ENCODE measurements around the gene MSI2.

The MSI2 gene

DNA sequence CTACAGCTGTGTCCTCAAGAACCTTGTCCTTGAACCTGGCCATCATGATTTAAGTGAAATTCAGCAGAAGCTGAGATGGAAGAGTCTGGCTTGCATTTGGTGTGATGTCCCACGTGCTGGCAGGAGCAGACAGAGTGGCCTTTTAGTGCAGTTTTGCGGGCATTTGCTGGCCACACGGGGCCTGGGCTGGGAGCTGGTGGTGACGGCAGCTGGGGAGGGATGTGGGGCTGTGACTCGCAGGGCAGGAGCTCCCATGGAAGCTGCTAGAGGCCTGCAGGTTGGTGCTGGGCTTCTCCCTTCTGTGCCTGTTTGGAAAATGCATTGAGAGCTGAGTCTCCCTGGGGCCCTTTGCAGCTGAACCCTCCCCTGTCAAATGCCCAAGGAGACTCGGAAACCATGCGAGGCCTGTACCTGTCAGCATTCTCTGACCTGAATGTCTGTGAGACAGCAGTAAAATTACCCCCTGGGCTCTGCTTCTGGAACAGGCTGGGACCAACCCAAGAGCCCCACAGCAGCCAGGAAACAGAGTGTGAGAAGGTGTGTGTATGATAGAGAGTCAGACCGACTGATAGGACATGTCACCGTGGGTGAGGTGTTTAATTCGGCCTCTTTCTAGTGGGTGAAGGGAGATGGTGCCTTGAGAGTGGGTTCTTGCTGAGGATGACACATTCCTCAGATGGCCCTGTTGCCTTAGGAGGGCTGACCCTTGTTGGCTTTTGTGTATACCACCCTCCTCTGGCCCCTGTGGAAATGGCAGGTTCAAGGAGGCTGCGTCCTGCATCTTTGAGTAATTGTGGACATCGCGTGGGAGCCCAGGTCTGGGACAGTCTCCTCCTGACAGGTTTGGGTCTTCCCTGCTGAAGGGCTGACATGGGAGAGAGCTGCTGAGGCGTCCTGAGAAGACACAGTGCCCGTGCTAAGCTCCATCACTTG is 145.5 kb downstream of the MSI2 start:
- DNase-seq: no peak

DNA sequence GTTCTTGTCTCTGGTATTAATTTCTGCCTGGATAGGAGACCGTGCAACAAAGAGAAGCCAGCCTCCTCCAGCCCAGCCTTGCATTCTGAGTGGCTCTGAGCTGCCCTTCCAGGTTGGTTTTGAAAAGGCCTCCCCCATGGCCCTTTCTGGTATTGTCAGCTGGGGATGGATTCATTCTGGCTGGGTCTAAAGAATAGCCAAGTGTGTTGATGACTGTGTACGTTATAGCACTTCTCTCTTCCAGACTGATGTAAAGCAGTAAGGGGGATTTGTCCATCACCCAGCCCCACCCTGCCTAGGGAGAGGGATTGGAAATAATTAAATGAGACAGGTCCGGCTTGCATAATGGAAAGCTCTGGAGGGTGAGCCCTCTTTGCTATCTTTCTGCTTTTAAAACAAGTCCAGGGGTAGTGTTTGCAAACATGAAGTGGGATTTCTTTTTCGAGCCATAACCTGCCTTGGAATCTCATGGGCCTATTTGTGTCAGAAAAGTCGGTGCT is 146.4 kb downstream of the MSI2 start:
- DNase-seq: no peak

DNA sequence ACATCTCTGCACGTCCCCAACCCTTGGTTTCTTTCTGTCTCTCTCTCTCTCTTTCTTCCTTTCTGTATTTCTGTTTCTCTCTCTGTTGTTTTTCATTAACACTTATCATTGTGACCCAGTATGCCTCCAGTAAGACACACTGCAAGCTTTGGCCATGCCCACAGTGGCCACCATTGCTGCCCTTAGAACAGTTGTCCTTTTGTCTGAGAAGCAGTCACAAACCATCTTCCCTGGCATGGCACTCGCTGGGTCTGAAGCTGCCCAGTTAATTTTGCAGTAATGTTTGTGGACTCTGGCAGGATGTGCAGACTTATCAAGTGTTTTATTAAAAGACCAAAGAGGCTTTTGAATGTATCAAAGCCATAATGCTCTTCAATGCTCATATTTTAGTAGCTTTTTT is 146.9 kb downstream of the MSI2 start:
- no peak for DNase-seq

DNA sequence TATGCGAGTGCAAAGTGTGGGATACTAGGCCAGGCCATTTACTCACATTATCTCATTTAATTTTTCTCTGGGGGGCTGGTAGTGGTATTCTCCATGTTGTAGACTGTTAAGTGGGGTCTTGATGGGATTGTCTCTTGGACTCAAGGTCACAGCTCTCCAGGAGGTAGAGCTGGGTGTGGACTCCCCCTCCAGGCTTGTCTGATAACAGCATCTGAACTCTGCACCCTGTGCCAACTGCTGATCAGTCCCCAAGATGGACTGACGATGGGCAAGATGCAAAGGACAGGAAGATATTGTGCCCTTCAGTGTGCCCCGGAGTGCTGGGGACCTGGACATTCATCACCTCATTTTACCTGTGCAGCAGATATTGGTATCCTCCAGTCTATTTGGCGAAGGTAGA is 147.8 kb downstream of the MSI2 start:
- no peak for DNase-seq

DNA sequence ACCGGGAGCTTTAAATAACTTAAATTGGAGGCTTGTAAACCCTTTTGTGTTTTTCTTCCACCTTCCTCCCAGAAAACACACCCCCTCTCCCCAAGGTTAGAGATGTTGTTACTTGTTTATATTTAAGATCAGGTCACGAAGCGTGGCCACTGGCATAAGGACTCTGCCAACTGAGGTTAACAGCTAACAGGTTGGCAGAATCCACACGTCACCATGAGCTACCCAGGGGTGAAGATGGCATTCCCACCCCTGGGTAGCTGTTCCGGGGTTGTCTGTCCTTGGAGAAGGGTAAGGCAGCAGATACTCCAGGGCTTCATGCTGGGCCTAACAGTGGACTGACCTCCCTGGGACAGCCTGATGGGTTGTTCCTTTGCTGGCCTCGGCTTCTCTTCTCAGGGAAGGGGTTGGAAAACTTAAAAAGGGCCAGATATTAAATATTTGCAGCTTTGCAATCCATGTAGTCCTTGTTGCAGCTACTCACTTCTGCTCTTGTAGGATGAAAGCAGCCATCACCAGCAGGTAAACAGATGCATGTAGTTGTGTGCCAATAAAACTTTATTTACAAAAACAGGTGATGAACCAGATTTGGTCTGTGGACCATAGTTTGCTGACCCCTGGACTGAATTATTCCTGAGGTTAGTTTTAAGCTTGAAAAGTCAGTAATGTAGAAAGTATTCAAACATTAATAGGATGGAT is 148.6 kb downstream of the MSI2 start:
- no peak for DNase-seq

DNA sequence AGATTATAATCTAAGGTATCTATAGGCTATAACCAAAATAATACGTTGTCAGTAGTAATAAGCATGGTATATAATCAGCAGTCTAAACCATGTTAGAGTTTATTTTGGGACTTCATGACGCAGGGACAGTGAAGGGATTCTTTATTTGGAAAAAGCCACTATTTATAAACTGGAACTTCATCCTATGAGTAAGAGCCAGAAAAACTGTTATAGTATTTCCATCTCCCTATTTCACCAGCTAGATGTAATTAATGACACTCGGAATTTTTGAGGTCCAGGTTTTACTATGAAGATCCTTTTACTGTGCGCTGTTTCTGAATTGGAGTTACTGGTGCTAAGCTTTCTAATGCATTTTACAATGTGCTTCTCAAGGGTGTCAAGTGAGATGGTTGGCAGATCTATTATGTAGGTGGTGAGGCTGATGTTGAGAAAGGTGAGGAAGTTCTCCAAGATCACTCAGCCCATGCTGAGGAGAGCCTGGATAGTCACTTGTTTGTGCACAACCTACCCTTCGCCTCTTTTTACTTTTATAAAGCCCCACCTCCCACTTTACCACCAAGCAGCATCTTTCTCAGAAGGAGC is 149.3 kb downstream of the MSI2 start:
- no peak for DNase-seq

DNA sequence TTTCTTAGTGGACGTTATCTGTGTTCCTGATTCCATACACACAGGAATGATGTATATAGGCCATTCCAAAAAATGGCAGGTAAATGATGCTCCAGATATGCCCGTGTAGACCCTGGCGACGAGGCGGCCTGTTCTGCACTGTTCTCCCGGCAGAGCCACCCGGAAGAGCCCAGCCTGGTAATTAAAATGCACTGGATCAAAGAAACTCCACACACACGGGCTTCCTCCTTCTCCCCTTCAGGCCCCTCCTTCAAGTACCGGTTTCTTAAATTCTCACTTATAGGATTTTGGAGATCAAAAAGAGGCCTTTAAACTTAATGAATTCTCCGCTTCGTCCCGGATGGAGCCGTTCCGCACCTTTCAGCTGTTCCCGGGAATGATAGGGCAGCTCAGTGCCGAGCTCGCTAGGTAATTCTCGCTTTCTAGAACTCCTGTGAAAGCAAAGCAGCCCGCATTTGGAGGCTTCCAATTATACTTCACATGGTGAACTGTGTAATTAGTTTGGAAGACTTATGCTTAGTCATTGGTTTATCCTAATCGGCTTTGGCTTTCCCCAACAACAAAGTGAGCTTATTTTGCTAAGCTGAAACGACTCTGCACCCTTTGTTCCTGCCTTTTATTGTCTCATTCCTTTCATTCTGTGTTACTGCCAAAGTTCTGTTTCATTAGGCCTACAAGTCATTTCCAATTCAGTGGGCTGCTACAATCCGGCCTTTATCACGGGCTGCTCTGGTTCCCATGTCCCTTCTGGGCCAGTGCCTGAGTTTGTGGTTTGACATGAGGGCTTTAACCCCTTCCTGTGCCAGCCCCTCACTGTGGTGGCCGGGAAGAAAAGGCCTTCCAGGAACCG is 150.0 kb downstream of the MSI2 start:
- no peak for DNase-seq

DNA sequence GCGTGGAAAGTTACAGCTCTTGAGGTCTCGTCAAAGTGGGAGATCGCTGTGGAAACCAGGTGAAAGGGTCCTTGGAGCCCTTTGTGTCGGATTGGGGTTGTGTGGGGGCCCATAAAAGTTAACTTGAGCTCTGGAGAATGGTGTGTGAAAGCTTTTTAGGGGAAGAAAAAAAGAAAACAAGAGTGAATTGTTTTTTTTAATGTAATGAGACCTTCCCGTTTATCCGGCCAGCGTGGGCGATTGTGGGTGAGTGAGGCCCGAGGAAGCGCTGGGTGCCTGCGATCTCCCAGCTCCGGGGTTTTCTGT is 150.6 kb downstream of the MSI2 start:
- no peak for DNase-seq

DNA sequence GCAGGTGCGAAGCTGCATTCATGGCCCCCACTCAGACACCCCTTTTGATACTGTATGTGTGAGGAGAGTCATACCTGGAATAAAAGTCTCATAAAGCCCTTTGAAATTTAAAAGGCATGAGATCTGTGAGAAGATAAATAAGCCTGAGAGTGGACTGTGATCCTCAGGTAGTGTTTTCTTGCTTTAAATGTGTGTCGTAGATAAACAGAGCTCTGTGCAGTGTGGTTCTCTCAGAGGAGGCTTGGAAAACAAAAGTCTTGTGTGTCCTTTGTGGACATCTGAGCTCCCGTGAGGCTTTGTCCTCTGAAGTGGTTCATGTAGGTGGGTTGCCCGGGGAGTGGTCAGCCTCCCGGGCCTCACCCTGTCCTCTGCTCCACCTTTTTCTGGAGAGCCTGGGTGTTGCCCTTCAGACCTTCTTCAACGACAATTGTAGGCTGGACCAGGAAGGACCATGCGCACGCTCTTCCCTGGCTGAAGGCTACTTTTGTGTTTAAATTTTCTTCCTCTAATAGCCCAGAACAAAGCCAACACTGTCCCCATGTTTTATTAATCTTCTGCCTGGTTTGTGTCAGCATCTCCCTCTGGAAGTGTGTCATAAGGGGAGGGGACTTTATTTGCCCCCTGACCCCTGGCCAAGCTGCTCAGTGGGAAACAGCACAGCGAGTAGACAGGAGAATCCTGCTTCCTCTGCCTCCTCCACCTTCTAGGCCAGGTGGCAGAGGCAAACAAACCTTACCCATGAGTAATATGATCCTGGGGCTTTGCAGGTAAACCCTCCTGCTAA is 151.2 kb downstream of the MSI2 start:
- DNase-seq: no peak

DNA sequence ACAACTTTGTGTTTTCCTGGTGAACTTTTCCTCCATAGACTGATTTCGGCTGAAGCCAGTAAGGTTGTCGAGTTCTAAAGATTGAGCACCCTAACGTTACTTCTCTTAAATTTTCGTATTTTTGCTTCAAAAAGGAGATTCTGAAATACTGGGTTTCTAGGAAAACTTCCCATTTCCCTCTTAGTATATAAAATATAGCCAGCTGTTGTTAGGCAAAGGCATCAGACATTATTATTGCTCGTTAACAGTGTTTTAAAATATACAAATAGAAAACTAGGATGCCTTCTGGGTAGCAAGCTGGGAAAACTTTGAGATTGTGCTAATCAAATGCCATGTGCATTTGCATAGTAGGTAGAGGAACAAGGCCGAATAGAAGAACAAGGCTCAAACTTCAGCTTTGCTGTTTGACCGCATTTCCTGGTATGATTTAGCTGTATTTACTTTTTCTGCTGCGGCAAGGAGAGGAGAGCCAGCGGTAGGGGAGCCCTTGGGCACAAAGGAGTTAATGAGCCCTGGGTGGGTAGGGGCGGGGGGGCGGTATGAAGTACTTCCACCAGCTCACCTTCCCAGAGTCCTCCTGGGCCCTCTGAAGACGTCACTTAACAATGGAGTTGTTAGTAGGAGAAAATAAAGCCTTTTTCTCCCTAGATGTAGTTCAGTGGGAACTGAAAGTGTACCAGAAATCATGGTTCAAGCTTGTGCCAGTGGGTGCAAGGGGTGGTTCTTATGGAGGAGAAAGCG is 151.9 kb downstream of the MSI2 start:
- DNase-seq: peak; percentile 27

DNA sequence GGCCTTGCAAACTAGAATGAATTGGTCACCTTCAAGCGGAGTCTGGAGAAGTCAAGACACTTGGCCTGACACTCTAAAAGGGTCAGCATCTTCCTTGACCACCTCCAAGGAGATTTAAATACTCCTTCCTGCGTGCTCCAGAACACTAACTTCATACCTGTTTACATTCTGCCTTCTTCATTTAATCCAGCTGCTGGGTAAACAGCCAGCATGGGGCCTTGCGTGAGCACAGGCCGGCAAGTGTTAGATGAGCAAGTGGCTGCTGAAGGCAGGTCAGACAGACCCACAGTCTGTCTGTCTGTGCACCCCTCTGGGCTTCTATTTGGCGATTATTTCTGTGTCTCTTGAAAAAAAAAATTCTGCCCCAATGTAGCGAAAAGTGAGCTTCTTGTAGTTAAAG is 153.8 kb downstream of the MSI2 start:
- no peak for DNase-seq

DNA sequence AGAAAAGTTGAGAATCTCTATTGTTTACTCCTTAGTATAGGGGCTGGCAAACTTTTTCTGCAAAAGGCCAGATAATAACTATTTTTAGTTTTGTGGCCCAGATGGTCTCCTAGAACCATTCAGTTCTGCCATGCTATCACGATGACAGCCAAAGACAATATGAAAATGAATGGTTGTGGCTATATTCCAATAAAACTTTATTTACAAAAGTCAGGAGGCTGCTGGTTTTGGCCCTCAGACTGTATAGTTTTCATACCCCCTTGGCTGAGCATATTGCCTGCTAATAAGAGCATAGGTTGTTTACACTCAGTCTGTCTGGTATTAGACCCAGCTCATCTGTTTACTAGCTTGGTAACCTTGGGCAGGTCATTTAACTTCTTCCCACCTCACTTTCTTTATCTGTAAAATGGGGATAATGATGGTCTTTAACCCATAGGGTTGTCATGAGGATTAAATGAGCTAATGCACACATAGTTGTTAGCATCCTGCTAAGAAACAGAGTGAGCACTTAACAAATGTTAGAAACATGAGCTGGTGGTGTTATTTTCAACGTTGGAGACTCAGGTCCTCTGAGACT is 156.3 kb downstream of the MSI2 start:
- DNase-seq: no peak

DNA sequence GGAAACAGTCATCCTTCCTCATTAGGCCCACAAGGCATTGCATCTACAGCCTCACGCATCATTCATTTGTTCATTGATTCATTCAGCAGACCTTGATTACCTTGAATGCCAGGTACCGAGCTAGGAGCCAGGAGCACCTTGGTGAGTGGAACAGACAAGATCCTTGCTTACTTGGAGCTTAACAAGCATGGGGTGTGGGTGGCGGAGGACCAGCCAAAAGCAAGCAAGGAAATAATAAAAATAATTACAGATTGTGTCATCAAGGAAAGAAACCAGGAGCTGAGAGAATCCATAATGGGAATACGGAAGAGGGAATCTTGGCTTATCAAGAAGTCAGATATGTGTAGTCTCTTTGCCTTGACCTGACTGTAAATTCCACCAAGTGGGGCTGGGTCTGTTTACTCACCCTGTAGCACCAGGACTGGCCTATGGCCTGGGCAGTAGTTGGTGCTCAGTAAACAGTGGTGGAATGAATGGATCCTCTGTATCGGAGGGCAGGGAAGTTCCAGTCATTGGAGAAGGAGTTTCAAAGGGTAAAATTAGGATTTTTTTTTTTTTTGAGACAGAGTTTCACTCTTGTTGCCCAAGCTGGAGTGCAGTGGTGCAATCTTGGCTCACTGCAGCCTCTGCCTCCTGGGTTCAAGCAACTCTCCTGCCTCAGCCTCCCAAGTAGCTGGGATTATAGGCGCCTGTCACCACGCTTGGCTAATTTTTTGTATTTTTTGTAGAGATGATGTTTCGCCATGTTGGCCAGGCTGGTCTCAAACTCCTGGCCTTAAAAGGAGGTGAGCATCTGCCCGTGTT is 157.7 kb downstream of the MSI2 start:
- DNase-seq: no peak

DNA sequence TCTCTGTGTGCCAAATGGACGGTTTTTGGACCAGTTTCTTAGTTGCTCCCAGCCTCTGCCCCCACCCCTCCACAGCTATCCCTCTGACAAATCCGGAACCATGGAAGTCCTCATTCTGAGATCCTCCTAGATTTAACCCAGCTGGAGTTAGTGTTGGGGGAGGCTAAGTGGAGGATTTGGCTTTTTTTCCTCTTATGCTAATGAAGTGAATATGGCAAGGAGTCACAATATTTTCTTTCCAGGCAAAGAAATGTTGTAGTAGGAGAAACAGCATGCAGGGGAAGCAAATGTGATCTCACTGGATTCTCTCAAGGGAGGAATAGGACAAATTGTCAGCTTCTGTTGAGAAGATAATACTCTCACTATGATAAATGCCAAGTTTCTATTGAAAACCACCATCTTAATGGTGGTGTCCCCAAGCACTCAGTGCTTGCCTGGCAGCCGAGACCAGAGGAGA is 159.5 kb downstream of the MSI2 start:
- no peak for DNase-seq

DNA sequence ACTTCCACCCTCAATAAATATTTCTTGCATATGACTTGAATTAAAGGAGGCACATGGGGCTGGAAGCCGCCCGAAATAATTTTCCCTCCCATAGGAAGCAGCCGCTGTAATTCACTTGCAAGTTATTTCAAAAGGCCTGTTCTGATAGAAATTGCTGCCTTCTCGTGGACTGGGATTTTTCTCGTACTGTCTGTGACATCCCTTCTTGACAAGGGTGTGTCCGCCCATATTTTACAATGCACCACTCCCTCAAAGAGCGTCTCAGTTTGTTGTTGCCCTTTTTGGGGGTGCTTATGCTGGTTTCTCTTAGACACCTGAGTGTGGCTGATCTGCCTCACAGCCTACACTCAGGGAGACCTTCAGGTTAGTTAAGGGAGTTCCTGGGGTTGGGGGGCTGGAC is 160.0 kb downstream of the MSI2 start:
- DNase-seq: no peak

DNA sequence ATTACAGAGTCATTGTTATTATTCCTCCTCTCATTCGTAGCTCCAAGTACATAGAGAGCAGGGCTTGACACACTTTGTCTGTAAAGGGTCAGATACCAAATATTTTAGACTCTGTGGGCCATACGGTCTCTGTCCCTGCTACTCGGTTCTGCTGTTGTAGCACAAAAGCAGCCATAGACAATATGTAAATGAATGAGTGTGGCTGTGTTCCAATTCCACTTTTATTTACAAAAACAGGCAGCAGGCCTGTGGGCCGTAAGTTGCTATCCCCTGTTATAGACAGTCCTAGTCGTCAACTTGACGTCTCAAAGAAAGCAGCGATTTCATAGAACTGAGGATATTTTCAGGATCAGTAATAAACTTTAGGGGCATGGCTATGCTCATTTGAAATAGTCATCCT is 161.6 kb downstream of the MSI2 start:
- no peak for DNase-seq

DNA sequence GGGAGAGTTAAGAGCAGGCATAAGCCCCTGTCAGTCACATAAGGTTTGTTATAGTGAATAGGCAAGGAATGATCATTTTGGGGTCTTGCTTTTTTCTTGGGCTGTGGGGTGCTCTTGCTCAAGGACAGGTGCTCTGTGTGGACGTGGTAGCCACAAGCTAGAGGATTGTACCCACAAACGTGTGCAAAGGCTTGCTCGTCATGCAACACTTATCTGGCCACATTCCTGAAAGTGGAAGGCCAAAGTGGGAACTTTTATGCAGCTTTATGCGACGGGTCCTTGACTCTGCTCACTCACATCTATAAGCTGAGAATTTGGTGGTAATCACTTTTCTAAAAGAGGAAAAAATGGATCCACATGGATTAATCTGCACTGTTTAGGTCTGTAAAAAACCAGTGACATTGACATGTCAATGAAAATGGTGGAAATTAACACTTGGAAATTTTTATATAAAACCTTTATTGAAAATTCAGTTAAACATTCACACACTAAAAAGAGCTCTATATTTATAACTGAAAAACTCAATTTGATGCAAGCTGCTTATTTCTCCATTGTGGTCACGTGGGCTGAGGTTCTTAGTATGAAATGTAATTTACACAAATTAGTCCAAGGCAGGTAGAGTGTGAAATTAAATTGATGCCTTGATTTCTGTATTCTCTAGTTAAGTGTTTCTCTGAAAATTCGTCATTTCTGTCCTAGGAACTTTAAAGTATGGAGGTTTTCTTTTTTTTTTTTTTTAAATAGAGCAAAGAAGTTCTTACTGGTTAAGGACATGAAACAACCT is 162.3 kb downstream of the MSI2 start:
- DNase-seq: no peak

DNA sequence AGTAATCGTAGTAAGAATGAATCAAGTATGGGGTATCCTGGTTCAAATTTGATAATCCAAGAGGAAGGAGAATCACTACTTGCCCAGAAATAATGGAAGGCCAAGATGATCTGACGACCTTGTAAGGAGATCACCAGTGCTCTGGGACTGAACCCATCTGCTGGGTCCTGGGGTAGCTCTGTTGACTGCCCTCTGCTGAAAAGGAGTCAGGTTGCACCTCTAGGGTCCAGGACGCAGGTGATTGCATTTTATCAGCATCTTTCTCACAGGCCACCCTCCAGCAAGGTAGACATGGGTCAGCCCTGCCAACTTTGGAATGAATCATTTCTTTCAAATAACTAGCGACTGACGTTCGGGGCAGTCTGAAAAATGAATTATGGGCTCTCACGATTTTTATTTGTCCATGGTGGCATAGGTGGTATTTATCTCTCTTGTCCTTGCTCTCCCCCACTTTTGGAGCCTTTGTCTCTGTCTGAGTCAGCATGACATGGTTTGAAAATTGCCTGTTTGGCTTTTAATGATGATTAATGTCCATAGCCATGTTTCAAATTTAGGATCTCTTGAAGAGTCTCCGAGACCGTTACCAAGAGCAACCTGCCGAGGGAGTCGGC is 163.7 kb downstream of the MSI2 start:
- no peak for DNase-seq
